NCI-H345 (cell line): ENCODE results near the gene HBE1.
"Not testable (repeated sequence)": the region's sequence is repeated elsewhere in the genome, so short reads cannot be mapped to it uniquely, and the experiment has no call there.

ENCODE experiments used
- DNase-seq: peaks from one replicate; lab custom pipeline; 2025; lab: John Stamatoyannopoulos, UW

HBE1 gene

DNA sequence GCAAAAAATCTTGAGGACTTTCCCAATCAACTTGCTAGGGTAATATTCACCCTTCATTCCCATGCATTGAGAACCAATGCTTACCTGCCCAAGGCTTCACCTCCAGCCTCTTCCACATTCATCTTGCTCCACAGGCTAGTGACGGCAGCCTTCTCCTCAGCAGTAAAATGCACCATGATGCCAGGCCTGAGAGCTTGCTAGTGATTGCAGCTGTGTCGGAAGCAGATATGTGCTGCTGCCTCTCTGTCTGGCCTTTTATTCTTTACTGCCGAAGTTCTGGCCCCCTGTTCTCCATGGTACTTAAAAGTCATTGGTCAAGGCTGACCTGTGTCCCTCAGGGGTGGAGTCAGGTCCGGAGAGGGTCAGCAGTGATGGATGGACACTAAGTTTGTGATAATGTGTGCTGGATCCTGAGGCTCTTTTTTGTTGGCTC lies at the start of gene HBE1:
HBE1 (minus strand) TSS at position 231 of the 433 bp plus-strand sequence; CDS start at position 176, 55 bp downstream.
- no peak for DNase-seq

DNA sequence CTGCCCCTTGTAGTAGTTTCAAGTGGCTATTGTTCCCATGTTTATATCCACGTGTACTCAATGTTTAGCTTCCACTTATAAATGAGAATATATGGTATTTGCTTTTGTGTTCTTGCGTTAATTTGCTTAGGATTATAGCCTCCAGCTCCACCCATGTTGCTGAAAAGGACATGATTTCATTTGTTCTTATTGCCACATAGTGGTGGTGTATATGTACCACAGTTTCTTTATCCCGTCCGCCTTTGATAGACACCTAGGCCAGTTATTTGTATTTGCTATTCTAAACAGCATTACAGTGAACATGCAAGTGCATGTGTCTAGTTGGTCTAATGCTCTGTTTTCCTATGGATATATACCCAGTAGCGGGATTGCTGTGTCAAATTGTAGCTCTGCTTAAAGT lies 47.5 kb upstream of the HBE1 start:
- DNase-seq = peak; percentile 10

DNA sequence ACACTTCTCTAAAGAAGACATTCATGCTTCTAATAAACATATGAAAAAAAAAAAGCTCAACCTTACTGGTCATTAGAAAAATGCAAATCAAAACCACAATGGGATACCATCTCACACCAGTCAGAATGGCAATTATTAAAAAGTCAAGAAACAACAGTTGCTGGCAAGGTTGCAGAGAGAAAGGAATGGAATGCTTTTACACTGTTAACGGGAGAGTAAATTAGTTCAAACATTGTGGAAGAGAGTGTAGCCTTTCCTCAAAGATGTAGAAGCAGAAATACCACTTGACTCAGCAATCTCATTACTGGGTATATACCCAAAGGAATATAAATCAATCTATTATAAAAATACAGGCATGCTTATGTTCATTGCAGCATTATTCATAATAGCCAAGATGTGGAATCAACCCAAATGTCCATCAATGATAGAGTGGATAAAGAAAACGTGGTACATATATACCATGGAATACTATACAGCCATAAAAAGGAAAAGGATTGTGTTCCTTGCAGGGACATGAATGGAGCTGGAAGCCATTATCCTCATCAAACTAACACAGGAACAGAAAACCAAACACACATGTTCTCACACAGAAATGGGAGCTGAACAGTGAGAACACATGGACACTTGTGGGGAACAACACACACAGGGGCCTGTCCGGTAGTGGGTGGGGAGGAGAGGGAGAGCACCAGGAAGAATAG lies 43.7 kb upstream of the HBE1 start:
- not testable (repeated sequence) for DNase-seq

DNA sequence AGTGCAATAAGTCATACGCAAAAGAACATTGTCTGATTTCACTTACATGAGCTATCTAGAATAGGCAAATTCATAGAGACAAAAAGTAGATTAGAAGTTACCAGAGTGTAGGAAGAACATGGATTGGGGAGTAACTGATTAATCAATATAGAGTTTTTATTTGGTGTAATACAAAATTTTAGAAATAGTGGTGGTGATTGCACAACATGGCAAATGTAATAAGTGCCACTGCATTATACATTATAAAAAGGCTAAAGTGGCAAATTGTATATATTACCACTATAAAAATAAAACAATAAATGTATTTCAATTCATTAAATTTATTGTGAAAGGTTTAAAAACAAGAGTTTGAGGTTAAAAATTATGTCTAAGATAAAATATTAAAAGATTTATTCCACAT lies 40.7 kb upstream of the HBE1 start:
- DNase-seq = no peak

DNA sequence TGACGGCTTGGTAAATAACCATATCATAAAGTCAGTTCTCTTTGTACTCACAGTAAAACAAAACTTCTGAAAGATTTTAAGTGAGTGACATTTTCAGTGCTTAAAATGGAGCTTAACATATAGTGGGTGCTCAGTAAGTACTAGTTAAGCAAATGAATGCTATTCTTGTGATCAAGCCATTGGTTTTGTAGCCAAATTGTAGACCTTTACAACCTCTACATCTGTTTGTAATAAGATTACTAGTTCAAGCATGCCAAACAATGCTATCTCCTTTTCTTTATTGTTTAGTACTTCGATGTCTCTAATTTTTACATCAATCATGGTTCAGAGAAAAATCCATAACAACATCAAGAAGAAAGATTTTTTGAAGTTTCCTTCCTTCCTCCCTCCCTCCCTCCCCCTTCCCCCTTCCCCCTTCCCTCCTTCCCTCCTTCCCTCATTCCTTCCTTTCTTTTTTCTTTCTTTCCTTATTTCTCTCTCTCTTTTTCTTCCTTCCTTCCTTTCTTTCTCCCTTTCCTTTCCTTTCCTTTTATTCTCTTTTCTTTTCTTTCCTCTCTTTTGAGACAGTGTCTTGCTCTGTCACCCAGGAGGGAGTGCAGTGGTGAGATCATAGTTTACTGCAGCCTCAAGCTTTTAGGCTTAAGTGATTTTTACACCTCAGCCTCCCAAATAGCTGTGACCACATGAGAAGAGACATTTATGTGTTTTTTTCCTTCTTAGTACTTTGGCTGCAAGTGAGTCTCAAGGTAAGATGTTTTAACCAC lies 37.7 kb upstream of the HBE1 start:
- DNase-seq = no peak

DNA sequence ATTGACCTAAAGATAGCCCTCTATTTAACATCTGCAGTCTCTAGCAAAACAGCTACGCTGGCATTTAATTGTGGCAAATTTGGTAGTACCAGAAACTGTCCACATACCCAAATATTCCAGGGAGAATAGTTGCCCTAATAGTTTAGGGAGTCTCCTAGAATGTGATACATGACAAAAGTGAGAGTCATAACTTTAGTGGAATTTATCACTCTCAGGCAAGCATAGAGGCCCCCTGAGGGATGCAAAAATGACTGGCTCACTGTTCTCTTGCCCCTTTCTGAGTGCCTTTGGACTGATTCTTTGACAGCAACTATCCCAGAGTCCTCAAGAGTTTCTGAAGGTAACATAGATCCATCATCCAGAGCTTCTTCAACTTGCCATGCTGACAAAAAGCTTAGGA lies 34.3 kb upstream of the HBE1 start:
- no peak for DNase-seq

DNA sequence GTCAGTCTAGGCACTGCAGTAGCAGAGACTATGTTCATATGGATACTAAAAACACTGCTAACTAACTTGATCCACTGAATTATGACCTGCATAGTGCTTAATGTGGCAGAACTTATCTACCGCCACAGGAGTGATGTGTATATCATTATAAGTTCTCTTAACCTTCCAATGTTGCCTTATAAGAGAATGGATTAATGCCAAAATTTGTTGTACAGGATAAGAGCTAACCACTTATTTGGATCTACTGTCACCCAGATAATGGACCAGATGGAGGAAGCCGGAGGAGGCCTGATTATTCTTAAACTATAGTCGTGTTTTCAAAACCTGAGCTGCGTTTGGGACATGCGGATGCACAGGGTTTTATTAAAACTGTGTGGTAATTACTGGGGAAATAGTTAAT lies 33.9 kb upstream of the HBE1 start:
- no peak for DNase-seq

DNA sequence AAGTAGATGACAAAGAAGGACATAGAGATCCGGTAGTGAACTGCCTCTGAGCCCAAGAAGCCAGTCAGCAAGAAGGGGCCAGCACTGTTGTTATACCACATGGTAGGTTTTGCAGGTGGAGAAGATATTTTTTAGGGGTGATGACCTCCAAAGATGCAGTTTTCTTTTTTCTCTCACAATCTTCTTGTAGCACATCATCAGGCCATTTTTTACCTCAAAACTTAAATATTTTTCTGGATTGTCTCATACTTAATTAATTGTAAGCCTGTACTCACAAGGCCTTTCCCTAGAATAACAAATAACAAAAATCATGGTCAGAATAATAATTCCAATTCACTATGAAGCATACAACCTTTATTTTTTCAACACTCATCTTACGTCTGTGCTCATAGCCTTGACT lies 32.1 kb upstream of the HBE1 start, which contains the start of gene OR51B4:
OR51B4 (minus strand) TSS at position 101 of the 400 bp plus-strand sequence; CDS start at position 101, 0 bp downstream.
- no peak for DNase-seq

DNA sequence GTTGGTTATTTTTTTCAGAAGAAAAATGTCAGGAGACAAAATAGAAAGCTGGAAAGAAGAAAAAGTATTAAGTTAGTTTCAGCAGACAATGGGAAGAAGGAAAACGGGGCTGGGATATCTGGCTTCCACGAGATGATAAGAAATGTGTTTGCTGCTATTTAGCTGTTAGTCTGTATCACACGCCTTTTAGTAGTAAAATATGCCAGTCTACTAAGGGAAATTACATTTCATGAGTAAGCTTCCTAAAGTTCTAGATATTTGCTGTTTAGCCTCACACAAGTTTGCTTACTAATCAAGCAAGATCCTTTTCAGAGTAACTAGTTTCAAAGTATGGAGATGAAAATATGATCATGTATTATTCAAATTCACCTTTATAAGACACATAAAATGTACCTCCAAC lies 30.5 kb upstream of the HBE1 start:
- no peak for DNase-seq

DNA sequence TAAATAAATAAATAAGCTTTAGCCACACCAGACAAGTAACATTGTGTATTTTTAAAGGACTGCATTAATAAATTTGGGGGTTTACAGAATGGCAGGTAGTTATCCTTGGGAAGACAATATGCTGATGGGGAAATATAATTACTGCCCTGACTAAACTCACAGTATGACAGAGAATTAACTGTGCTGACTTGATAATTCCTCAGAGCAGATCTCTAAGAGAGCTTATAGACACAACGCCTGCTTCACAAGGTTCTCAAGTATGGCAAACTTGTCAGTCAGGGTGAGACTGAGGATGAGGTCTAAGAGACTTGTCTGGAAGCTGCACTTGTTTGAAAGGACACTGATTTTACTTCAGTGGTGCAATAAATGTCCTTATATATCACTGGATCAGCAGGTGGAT lies 28.7 kb upstream of the HBE1 start:
- DNase-seq = no peak

DNA sequence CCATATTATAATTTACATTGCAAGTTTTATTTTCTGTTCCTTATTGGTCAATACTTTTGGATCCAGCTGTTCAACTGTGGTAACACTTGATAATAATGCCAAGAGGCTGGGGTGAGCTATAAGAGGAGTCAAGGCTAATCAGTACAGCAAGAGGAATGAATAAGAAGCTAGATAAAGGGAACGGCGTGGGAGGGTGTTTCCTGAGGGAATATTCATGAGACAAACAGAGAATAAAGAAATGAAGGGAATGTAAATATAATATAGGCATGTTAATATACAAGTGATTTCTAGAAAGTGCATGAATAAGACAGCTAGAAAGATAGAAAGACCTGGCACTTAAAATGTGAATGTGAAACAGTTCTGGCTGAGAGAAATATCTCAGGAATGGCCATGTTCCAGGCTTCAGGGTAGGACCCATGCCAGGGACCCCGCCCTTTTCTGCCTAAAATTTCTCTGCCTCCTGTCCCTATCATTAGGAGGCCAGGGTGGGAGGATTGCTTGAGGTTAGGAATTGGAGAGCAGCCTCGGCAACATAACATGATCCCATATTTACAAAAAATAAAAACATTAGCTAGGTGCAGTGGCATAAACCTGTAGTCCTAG lies 28.1 kb upstream of the HBE1 start:
- no peak for DNase-seq

DNA sequence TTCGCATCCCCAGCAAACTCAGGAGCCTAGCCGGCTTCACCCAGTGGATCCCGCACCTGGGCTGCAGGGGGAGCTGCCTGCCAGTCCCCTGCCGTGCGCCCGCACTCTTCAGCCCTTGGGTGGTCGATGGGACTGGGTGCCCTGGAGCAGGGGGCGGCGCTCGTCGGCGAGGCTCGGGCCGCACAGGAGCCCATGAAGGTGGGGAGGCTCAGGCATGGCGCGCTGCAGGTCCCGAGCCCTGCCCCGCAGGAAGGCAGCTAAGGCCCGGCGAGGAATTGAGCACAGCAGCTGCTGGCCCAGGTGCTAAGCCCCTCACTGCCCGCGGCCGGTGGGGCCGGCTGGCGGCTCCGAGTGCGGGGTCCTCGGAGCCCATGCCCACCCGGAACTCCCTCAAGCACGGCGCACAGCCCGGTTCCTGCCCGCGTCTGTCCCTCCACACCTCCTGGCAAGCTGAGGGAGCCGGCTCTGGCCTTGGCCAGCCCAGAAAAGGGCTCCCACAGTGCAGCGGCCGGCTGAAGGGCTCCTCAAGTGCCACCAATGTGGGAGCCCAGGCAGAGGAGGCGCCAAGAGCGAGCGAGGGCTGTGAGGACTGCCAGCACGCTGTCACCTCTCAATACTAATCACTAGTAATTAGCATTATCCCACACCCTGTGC lies 24.7 kb upstream of the HBE1 start:
- not testable (repeated sequence) for DNase-seq

DNA sequence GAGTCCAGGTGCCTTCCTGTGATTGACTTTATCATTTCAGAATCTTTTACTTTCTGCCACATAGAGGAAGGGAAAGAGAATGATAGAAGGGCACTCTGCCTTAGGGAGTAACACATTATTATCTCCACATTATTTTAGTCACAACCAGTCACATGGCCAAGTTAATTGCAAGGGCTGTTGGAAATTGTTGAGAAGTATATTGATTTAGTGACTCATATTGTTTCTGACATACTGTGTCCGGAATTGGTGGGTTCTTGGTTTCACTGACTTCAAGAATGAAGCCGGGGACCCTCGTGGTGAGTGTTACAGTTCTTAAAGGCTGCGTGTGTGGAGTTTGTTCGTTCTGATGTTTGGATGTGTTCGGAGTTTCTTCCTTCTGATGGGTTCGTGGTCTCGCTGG lies 23.3 kb upstream of the HBE1 start:
- DNase-seq = no peak

DNA sequence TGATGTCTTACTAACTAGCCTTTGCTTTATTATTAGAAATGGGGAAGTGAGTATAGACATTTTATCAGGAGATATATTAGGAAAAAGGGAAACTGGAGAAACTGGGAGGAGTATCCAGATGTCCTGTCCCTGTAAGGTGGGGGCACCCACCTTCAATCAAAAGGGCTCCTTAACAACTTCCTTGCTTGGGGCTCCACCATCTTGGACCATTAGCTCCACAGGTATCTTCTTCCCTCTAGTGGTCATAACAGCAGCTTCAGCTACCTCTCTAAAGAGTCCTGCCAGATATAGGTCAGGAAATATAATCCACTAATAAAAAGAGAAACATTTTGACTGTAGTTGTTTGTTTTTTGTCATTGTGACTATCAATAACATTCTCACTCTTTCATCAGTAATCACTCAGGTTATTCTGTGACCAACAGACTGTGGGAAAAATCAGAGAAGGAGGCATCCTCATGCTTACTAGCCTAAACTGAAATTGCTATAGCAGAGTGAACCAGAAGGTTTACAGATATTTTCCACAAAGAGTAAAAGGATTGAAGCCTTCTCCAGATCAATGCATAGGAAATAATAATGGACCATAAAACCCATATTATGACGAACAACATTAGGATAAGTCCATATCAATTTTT lies 21.6 kb upstream of the HBE1 start:
- DNase-seq = peak; percentile 1

DNA sequence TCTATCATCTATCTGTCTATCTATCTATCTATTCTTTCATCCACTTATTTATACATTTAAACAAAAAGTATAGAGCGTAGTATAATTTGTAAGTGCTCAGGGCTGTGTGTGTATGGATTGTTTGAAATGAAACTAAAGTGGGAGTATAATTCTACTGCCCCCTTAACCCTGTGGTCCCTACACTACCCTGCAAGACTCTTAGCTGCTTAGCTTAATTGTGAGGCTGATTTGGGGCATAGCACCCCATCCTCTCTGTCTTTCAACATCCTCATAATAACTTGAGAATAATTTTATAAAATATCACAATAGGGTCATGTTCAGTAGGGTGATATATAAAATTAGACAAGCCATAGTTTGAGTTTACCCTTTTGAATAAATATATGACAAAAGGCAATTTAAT lies 20.4 kb upstream of the HBE1 start:
- no peak for DNase-seq

DNA sequence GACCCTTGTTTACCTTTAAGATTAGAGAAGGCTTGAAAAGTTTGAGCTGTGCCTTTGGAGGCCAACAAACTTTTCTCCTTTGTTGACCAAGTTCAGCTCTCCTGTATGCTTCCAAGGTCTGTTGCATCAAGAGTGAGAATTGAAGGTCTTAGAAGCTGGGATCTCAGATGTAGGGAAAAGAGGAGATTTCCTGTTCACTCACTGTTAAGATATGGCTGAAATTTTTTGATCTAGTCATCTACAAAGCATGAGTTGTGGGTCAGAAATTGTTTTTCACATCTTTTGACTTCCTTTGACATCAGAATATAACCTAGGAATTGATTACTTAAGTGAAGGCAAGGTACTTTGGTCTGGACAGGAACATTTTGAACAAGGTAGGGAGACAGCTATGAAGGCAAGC lies 20.0 kb upstream of the HBE1 start:
- no peak for DNase-seq

DNA sequence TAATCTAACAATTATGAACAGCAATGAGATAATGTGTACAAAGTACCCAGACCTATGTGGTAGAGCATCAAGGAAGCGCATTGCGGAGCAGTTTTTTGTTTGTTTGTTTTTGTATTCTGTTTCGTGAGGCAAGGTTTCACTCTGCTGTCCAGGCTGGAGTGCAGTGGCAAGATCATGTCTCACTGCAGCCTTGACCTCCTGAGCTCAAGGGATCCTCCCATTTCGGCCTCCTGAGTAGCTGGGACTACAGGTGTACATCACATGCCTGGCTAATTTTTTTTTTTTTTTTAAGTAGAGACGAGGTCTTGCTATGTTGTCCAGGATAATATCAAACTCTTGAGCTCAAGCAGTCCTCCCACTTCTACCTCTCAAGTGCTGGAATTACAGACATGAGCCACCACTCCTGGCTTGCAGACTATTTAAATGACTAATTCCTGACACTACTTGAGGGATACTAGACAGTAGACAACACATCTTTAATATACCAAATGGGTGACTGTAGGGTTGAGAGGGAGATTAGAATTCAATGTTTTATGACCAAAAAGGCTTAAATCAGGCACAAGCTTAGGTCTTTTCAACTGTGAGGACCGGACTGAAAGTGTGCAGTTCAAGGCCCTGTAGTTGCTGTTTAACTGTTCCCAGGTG lies 19.3 kb upstream of the HBE1 start:
- DNase-seq = no peak

DNA sequence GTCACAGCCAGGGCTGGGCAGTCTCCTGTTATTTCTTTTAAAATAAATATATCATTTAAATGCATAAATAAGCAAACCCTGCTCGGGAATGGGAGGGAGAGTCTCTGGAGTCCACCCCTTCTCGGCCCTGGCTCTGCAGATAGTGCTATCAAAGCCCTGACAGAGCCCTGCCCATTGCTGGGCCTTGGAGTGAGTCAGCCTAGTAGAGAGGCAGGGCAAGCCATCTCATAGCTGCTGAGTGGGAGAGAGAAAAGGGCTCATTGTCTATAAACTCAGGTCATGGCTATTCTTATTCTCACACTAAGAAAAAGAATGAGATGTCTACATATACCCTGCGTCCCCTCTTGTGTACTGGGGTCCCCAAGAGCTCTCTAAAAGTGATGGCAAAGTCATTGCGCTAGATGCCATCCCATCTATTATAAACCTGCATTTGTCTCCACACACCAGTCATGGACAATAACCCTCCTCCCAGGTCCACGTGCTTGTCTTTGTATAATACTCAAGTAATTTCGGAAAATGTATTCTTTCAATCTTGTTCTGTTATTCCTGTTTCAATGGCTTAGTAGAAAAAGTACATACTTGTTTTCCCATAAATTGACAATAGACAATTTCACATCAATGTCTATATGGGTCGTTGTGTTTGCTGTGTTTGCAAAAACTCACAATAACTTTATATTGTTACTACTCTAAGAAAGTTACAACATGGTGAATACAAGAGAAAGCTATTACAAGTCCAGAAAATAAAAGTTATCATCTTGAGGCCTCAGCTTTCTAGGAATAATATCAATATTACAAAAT lies 18.6 kb upstream of the HBE1 start:
- no peak for DNase-seq

DNA sequence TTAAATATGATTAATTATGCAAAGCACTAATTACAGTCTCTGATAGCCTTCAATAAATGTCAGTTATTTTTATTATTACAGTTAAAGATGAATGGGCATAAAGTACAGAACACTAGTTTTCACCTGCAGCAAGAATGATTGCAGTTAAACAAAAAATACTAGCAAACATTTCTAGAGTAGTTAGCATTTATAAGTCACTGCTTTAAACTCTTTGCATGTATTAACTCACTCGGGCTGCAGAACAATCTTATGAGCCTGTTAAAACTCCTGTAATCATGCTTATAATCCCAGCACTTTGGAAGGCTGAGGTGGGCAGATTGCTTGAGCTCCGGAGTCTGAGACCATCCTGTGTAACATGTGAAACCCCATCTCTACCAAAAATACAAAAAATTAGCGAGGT lies 17.2 kb upstream of the HBE1 start:
- DNase-seq = no peak

DNA sequence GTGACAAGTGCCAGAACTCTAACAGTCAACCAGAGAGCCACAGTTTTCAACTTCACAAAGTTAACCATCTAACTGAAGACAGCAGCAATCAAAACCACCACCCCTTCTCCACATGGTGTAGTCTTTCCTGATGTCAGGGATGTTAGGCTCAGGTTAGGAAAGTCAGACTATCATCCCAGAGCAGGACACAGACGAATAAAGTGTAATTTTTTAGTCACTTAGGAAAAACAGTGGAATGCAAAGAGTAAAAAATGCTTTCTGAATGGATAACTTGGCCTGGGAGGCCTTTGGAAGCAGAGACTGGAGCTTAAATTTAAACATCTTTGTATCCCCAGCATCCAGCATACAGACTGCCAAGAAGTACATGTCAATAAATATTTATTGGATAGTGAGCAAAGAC lies 16.6 kb upstream of the HBE1 start:
- DNase-seq = no peak
